NT2/D1 (cell line): Measurements from ENCODE around the gene FSD1.

Source experiments
- YY1 ChIP-seq: IDR thresholded peaks from 2 replicates; pipeline ENCODE4 v1.6.1; 2011; ENCODE audit not compliant: insufficient read length, insufficient read depth
- ZNF274 ChIP-seq: IDR thresholded peaks from 2 replicates; pipeline ENCODE4 v1.6.1; 2011; ENCODE audit warnings: mild to moderate bottlenecking, low read depth, low read length

DNA sequence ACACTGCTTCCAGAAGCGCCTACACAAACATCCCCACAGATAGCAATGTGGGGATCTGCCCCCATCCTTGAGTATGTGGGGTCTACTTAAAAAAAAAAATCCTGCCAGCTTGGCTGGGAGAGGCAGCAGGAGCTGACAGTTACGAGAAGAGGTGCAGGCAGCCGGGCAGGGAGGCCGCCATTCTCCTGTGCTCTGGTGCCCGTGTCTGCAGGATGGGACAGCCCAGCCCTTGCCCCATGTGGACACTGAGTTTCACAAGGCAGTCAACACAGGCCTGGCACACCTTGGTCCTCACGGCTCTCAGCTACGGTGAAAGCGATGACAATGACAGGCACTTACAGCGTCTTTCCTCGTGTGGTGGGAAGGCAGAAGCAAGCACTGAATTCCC lies 62.9 kb downstream of the FSD1 start:
- TF ChIP-seq ZNF274 (no peak), YY1 (no peak)
